ENCODE results near the gene GNB5. TPM values are rescaled to one million over a fixed set of nuclear protein-coding genes. Genes with fewer than 3 reads are reported as not detected.

GNB5 gene
- total RNA-seq, 1 experiment from 2014 or later, result 22.8 TPM

GRCh38 chr15:52106641-52107040 lies 84.6 kb downstream of the GNB5 start:
- ChIA-PET POLR2A (ENCODE audit: low non-redundant PET) (no interaction called here), CTCF (no interaction called here)
- Histone ChIP-seq H3K4me3 (ENCODE audit: low read depth, low read length, poor library complexity, severe bottlenecking) (no peak overlapping the region), H3K27me3 (replicated peaks; ENCODE audit: insufficient read depth, low read depth, low read length, poor library complexity) (no peaks in the 10 kb centered on the region), H3K36me3 (ENCODE audit: insufficient read depth, low read length, poor library complexity, severe bottlenecking) (no peaks in the 10 kb centered on the region), H3K27ac (ENCODE audit: low read depth, low read length, poor library complexity, severe bottlenecking) (no peak overlapping the region), H3K4me1 (ENCODE audit: insufficient read depth, low read length, poor library complexity, severe bottlenecking) (no peaks in the 10 kb centered on the region), H3K9me3 (ENCODE audit: low read depth, low read length, poor library complexity, severe bottlenecking) (no peaks in the 10 kb centered on the region)
- BruUV-seq (replicated peaks), result no TSS peak
- no peak for DNase-seq (ENCODE audit: low spot score)
- intact Hi-C loops (cut with micrococcal nuclease; ENCODE audit: unreplicated experiment), result no loop called here
- TF ChIP-seq EZH2 (IDR thresholded peaks at IDR 0.05; ENCODE audit: borderline replicate concordance, low read depth, low read length, poor library complexity, severe bottlenecking) (no peak), CTCF (conservative IDR thresholded peaks at IDR 0.05; ENCODE audit: low read depth, low read length) (no peak)

DNA sequence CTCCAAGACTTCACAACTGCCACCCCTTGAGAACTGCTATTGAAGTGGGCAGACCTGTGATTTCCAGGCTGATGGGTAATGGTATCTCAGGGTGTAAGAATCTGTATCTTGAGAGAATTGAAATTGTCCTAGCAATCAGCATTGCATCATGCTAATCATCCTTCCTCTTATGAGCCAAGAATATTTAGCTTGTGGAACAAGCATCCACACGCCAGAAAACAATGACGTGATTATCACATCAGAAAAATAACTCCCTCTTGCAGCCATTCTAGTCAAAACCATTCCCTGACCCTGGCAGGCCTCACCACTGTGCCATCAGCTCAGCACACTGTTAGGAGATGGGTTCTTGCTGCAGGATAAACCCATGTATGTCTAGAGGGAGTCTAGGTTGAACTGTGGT lies 85.3 kb downstream of the GNB5 start:
- H3K36me3 ChIP-seq (ENCODE audit: insufficient read depth, low read length, poor library complexity, severe bottlenecking), result no peaks in the 10 kb centered on the region
- TF ChIP-seq CTCF (conservative IDR thresholded peaks at IDR 0.05; ENCODE audit: low read depth, low read length) (no peak), EZH2 (IDR thresholded peaks at IDR 0.05; ENCODE audit: borderline replicate concordance, low read depth, low read length, poor library complexity, severe bottlenecking) (no peak)
- POLR2A ChIA-PET (ENCODE audit: low non-redundant PET), result no interaction called here
- intact Hi-C loops (cut with micrococcal nuclease; ENCODE audit: unreplicated experiment), result no loop called here
- no peaks in the 10 kb centered on the region for H3K27me3 ChIP-seq (replicated peaks; ENCODE audit: insufficient read depth, low read depth, low read length, poor library complexity)
- no peaks in the 10 kb centered on the region for H3K9me3 ChIP-seq (ENCODE audit: low read depth, low read length, poor library complexity, severe bottlenecking)
- DNase-seq (ENCODE audit: low spot score), result no peak
- H3K4me1 ChIP-seq (ENCODE audit: insufficient read depth, low read length, poor library complexity, severe bottlenecking), result no peaks in the 10 kb centered on the region
- H3K27ac ChIP-seq (ENCODE audit: low read depth, low read length, poor library complexity, severe bottlenecking), result no peak overlapping the region
- CTCF ChIA-PET, result no interaction called here
- H3K4me3 ChIP-seq (ENCODE audit: low read depth, low read length, poor library complexity, severe bottlenecking), result no peak overlapping the region
- BruUV-seq (replicated peaks), result no TSS peak

GRCh38 chr15:52104532-52105004 lies 86.6 kb downstream of the GNB5 start:
- DNase-seq (ENCODE audit: low spot score), result no peak
- H3K9me3 ChIP-seq (ENCODE audit: low read depth, low read length, poor library complexity, severe bottlenecking), result no peaks in the 10 kb centered on the region
- no peak overlapping the region for H3K27ac ChIP-seq (ENCODE audit: low read depth, low read length, poor library complexity, severe bottlenecking)
- TF ChIP-seq CTCF (conservative IDR thresholded peaks at IDR 0.05; ENCODE audit: low read depth, low read length), result no peak
- no peak for TF ChIP-seq EZH2 (IDR thresholded peaks at IDR 0.05; ENCODE audit: borderline replicate concordance, low read depth, low read length, poor library complexity, severe bottlenecking)
- no peak overlapping the region for H3K4me3 ChIP-seq (ENCODE audit: low read depth, low read length, poor library complexity, severe bottlenecking)
- no peaks in the 10 kb centered on the region for H3K27me3 ChIP-seq (replicated peaks; ENCODE audit: insufficient read depth, low read depth, low read length, poor library complexity)
- intact Hi-C loops (cut with micrococcal nuclease; ENCODE audit: unreplicated experiment), result no loop called here
- no TSS peak for BruUV-seq (replicated peaks)
- H3K4me1 ChIP-seq (ENCODE audit: insufficient read depth, low read length, poor library complexity, severe bottlenecking), result no peaks in the 10 kb centered on the region
- CTCF ChIA-PET, result no interaction called here
- no peaks in the 10 kb centered on the region for H3K36me3 ChIP-seq (ENCODE audit: insufficient read depth, low read length, poor library complexity, severe bottlenecking)
- POLR2A ChIA-PET (ENCODE audit: low non-redundant PET), result no interaction called here

All from A673 (cell line).